BE2C (cell line): ENCODE results near the gene SV2C.

Source experiments
- DNase-seq: peaks from one replicate; pipeline ENCODE4 v3.0.0-alpha.2; 2020
- H3K27me3 ChIP-seq: fragments of 250-450 bp; sonication (Bioruptor Pico); 2 replicates; pipeline ENCODE4 v1.5.1; 2020; ENCODE audit warnings: mild to moderate bottlenecking
- H3K36me3 ChIP-seq: fragments of 250-450 bp; sonication (Bioruptor Pico); 2 replicates; pipeline ENCODE4 v1.5.1; 2020; ENCODE audit warnings: mild to moderate bottlenecking
- H3K4me1 ChIP-seq: fragments of 250-450 bp; sonication (Bioruptor Pico); 2 replicates; pipeline ENCODE4 v1.5.1; 2020
- H3K4me3 ChIP-seq: 2 replicates; pipeline ENCODE4 v1.5.1; 2011; ENCODE audit warnings: low read depth, low read length
- H3K9me3 ChIP-seq: fragments of 250-450 bp; sonication (Bioruptor Pico); 2 replicates; pipeline ENCODE4 v1.5.1; 2020
- CTCF ChIP-seq: IDR thresholded peaks from 2 replicates; pipeline ENCODE4 v1.5.1; 2012; ENCODE audit warnings: mild to moderate bottlenecking, low read depth, low read length

The SV2C gene

GRCh38 chr5:76249621-76250020 is 166.4 kb downstream of the SV2C start:
- Histone ChIP-seq H3K9me3 (no peaks in the 10 kb centered on the region), H3K4me3 (no peak overlapping the region), H3K27me3 (no peaks in the 10 kb centered on the region; the same call in 1 of the 2 replicates), H3K4me1 (no peaks in the 10 kb centered on the region), H3K36me3 (no peaks in the 10 kb centered on the region)
- no peak for TF ChIP-seq CTCF
- DNase-seq: no peak

DNA sequence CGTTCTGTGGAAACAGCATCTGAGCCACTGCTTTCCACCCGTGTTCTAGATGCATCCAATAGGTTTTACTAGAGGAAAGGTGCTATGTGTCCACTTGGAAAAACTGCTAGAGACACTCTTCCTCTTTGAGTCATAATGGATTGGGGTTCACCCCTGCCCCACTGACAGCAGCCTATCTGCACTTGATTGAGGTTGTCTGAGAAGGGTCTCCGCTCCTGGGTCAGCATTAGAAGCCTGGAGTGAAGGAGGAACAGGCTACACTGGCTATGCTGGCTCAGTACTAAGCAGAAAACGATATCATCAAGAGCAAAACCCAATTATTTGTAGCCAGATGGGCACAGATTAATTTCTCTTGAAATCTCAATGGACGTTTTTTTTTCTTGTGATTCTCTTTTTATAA is 167.3 kb downstream of the SV2C start:
- H3K9me3 ChIP-seq: no peaks in the 10 kb centered on the region
- no peak overlapping the region for H3K4me3 ChIP-seq
- no peaks in the 10 kb centered on the region; the same call in 1 of the 2 replicates for H3K27me3 ChIP-seq
- H3K36me3 ChIP-seq: no peaks in the 10 kb centered on the region
- no peaks in the 10 kb centered on the region for H3K4me1 ChIP-seq
- no peak for TF ChIP-seq CTCF
- no peak for DNase-seq

DNA sequence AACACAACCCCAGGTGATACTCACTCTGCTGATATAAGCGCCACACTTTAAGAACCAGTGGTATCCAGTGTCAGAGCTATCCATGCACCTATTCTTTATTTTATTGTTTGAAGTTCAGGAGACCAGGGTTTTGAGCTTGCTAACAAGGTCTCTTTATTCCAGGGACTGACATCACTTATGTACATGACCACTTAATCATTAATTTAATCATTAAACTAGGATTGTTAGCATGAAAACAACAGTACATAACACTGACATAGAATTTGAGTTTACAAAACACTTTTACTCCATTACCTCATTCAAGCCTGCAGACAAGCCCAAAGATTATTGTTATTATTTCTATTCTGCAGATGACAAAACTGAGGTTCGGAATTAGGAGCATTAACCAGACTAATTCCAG is 168.5 kb downstream of the SV2C start:
- Histone ChIP-seq H3K36me3 (no peaks in the 10 kb centered on the region), H3K9me3 (no peaks in the 10 kb centered on the region), H3K4me1 (no peaks in the 10 kb centered on the region), H3K27me3 (no peaks in the 10 kb centered on the region; the same call in 1 of the 2 replicates), H3K4me3 (no peak overlapping the region)
- DNase-seq: no peak
- no peak for TF ChIP-seq CTCF

DNA sequence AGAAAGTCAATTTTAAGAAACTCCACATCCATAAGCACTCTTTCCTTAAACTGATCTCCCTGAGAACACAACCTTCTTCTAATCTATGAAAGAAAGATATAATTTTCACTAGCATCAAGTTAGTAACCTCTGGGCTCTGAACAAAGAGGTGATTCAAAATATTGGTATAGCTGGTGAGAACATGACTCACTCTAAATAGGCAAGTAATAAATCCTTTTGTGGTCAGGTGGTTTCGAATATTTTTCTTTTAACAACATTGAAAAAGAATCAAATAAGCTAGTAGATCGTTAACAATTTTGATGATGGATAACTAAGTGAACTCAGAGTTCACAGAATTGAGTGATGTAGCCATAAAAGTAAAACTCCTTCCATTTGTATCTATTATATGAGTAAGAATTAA is 169.3 kb downstream of the SV2C start:
- H3K4me1 ChIP-seq: no peaks in the 10 kb centered on the region
- no peaks in the 10 kb centered on the region for H3K9me3 ChIP-seq
- H3K4me3 ChIP-seq: no peak overlapping the region
- DNase-seq: no peak
- no peaks in the 10 kb centered on the region; the same call in 1 of the 2 replicates for H3K27me3 ChIP-seq
- no peaks in the 10 kb centered on the region for H3K36me3 ChIP-seq
- no peak for TF ChIP-seq CTCF

DNA sequence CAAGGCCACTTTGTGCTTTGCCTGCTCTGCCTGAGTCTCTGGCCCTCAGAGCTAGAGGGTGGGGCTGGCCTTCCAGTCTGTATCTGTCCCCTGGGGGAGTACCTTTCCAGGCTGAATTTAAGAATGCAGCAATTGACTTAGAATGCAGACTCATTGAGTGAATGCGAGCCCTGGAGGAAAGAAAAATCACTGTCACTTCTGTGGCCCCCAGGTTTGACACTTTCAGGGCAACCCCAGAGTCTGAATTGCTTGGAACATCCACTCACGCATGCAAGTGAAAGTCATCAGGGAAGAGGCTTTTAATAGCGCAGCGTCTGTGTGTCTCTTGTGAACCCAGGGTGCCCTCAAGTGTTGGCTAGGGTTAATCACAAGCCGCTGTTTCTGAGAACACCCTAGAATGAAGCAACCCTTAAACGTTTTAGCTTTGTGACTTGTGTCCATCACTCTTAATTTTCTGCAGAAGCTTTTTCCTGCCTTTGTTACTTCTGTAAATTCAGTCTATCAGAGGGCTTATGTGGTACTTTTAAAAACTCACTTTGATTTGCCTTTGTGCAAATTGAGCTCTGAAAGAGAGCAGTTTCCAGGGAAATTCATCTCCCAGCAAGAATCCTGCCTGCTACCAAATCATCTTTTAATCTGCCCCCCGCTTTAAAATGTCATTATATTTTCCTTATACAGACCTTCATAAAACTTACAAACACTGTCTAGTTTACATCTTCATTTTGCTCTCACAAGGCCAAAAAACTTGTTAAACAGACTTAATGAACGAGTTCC is 173.1 kb downstream of the SV2C start:
- H3K36me3 ChIP-seq: no peaks in the 10 kb centered on the region
- peak; percentile 50 for DNase-seq
- no peaks in the 10 kb centered on the region for H3K4me1 ChIP-seq
- no peaks in the 10 kb centered on the region for H3K27me3 ChIP-seq
- peak; percentile 82 for TF ChIP-seq CTCF
- H3K9me3 ChIP-seq: no peaks in the 10 kb centered on the region
- no peak overlapping the region for H3K4me3 ChIP-seq

DNA sequence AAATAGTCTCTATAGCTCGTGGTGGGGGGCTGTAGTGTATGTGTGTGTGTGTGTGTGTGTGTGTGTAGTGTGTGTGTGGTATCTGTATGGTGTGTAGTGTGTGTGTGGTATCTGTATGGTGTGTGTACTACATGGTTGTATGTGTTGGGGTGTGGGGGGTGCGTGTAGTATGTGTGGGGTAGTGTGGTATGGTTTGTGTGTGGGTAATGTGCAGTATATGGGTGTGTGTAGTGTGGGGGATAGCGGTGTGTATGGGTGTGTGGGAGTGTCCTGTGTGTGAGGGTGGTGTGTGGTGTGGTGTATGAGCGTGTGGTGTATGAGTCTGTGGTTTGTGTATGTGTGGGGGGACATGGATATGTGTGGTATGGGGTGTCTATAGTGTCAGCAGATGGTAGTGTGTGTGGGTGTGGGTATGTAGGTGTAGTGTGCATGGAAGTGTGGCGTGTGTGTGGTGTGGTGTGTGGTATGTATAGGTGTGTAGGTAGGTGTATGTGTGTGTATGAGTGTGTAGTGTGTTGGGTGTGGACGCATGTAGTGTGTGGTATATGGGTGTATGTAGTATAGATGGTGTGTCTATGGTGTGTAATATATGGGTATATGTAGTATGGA is 174.1 kb downstream of the SV2C start:
- Histone ChIP-seq H3K36me3 (no peaks in the 10 kb centered on the region), H3K9me3 (no peaks in the 10 kb centered on the region), H3K4me1 (no peaks in the 10 kb centered on the region), H3K27me3 (no peaks in the 10 kb centered on the region), H3K4me3 (no peak overlapping the region)
- DNase-seq: no peak
- no peak for TF ChIP-seq CTCF
